Endothelial cell of umbilical vein (primary cell): ENCODE results near the gene KCNB1. TPM values are rescaled to one million over a fixed set of nuclear protein-coding genes. Genes with fewer than 3 reads are reported as not detected.

ENCODE experiments used
- BruUV-seq: library from RNA; stranded (reverse); fragments of 400-500 nt; replicated peaks from 2 replicates; lab custom pipeline; 2021; lab: Mats Ljungman, UMichigan
- CTCF ChIA-PET: fragments of 300-600, 350-600 bp; sonication (Branson Sonifier 250); formaldehyde crosslinking; loops from one replicate; lab custom pipeline; 2021; ENCODE audit warnings: antibody characterized with exemption, inconsistent platforms; lab: Charles Lee
- POLR2A ChIA-PET: fragments of 300-600, 350-600 bp; sonication (Branson Sonifier 250); formaldehyde crosslinking; loops from one replicate; lab custom pipeline; 2021; ENCODE audit warnings: antibody characterized with exemption, inconsistent platforms; lab: Charles Lee
- DNase-seq: peaks from one replicate; pipeline ENCODE4 v3.0.0-alpha.2; 2011; ENCODE audit warnings: low read depth, low spot score
- FAIRE-seq: peaks from 2 replicates; lab custom pipeline; 2011; peaks lifted over from hg19 to GRCh38; lab: Jason Lieb, UNC
- H2AFZ ChIP-seq: 2 replicates; pipeline ENCODE4 v1.6.0; 2012; ENCODE audit warnings: low read depth, low read length, control low read depth, inconsistent platforms
- H3K27ac ChIP-seq: 2 replicates; pipeline ENCODE4 v1.5.1; 2011; ENCODE audit warnings: low read depth, mild to moderate bottlenecking, control low read depth, low read length, moderate library complexity; ENCODE audit not compliant: insufficient read depth
- H3K27me3 ChIP-seq, 2 experiments: 2 replicates each; pipeline versions ENCODE4 v1.6.0 to v1.6.1; 2011; ENCODE audit warnings: low read length in 2 of 2, mixed read lengths in 1 of 2; ENCODE audit not compliant: control insufficient read depth in 2 of 2, insufficient read depth in 2 of 2
- H3K36me3 ChIP-seq, 2 experiments: 2 replicates in 1 of 2; 3 replicates in 1 of 2; pipeline ENCODE4 v1.5.1; 2011; ENCODE audit warnings: low read length in 2 of 2, mild to moderate bottlenecking in 1 of 2, moderate library complexity in 1 of 2; ENCODE audit not compliant: control insufficient read depth in 2 of 2, insufficient read depth in 2 of 2; ENCODE audit errors: extremely low read depth in 1 of 2
- H3K4me1 ChIP-seq: 3 replicates; pipeline ENCODE4 v1.5.1; 2011; ENCODE audit warnings: mild to moderate bottlenecking, low read length; ENCODE audit not compliant: control insufficient read depth, insufficient read depth; ENCODE audit errors: extremely low read depth
- H3K4me2 ChIP-seq: 2 replicates; pipeline ENCODE4 v1.6.1; 2011; ENCODE audit warnings: low read length, control low read depth, mixed read lengths; ENCODE audit not compliant: insufficient read depth
- H3K4me3 ChIP-seq, 3 experiments: fragments of 200-600 bp in 1 of 3; sonication (generic), shearing (Covaris generic) in 1 of 3; replicated peaks in 1 of 3; 2 replicates each; pipeline ENCODE4 v1.5.1; 2011 to 2016; ENCODE audit warnings: control low read depth in 3 of 3, low read length in 3 of 3, mild to moderate bottlenecking in 2 of 3, inconsistent platforms in 1 of 3, low read depth in 1 of 3, moderate library complexity in 1 of 3; ENCODE audit not compliant: insufficient read depth in 1 of 3
- H3K79me2 ChIP-seq: 2 replicates; pipeline ENCODE4 v1.6.0; 2012; ENCODE audit warnings: low read length, inconsistent platforms; ENCODE audit not compliant: control insufficient read depth, insufficient read depth
- H3K9ac ChIP-seq: replicated peaks from 2 replicates; pipeline ENCODE3; 2011; ENCODE audit warnings: low read length, control low read depth; ENCODE audit not compliant: insufficient read depth; ENCODE audit errors: extremely low read depth
- H3K9me1 ChIP-seq: replicated peaks from 3 replicates; pipeline ENCODE4 v1.6.0; 2011; ENCODE audit warnings: mild to moderate bottlenecking, low read length; ENCODE audit not compliant: control insufficient read depth, insufficient read depth; ENCODE audit errors: extremely low read depth
- H3K9me3 ChIP-seq: replicated peaks from 2 replicates; pipeline ENCODE4 v1.5.1; 2012; ENCODE audit warnings: low read length, inconsistent platforms; ENCODE audit not compliant: control insufficient read depth, insufficient read depth
- H4K20me1 ChIP-seq: replicated peaks from 2 replicates; pipeline ENCODE3; 2011; ENCODE audit warnings: mild to moderate bottlenecking, low read length; ENCODE audit not compliant: control insufficient read depth, insufficient read depth; ENCODE audit errors: extremely low read depth
- CTCF ChIP-seq, 2 donors: IDR thresholded peaks; 1 replicate in 1 of 2; 2 replicates in 1 of 2; pipeline ENCODE4 v1.5.1; 2011; ENCODE audit warnings: low read length in 2 of 2, mild to moderate bottlenecking in 2 of 2, moderate library complexity in 2 of 2, control low read depth in 1 of 2, inconsistent platforms in 1 of 2, low read depth in 1 of 2; ENCODE audit not compliant: insufficient read depth in 1 of 2; ENCODE audit errors: extremely low read depth in 1 of 2
- EZH2 ChIP-seq: IDR thresholded peaks from 2 replicates; pipeline ENCODE4 v1.6.1; 2012; ENCODE audit warnings: borderline replicate concordance, low read depth, mild to moderate bottlenecking, moderate library complexity, low read length, inconsistent platforms; ENCODE audit not compliant: severe bottlenecking
- FOS ChIP-seq: IDR thresholded peaks from 2 replicates; pipeline ENCODE4 v1.6.1; 2011; ENCODE audit warnings: mild to moderate bottlenecking, low read length, moderate library complexity, borderline replicate concordance; ENCODE audit not compliant: insufficient read depth
- GATA2 ChIP-seq: IDR thresholded peaks from 2 replicates; pipeline ENCODE4 v1.7.0; 2011; ENCODE audit warnings: low read depth, mild to moderate bottlenecking, moderate library complexity, mixed read lengths, low read length; ENCODE audit not compliant: insufficient read length, insufficient read depth
- JUN ChIP-seq: IDR thresholded peaks from 2 replicates; pipeline ENCODE4 v1.6.1; 2011; ENCODE audit warnings: borderline replicate concordance, low read depth; ENCODE audit not compliant: insufficient read length, insufficient read depth
- MYC ChIP-seq: IDR thresholded peaks from one replicate; pipeline ENCODE4 v1.6.1; 2011; ENCODE audit warnings: mild to moderate bottlenecking, low read depth, low read length
- POLR2A ChIP-seq: IDR thresholded peaks from 2 replicates; pipeline ENCODE4 v1.6.1; 2012; ENCODE audit warnings: low read depth, mild to moderate bottlenecking, control low read depth, low read length
- POLR2AphosphoS5 ChIP-seq: IDR thresholded peaks from 2 replicates; pipeline ENCODE4 v1.6.1; 2012; ENCODE audit warnings: low read depth, mild to moderate bottlenecking, control low read depth, low read length, moderate library complexity; ENCODE audit not compliant: insufficient read depth
- dilution Hi-C: fragments of 300-500 bp; cut with MboI; formaldehyde crosslinking; loops from one replicate; pipeline ENCODE4 v1.15.0; 2019; ENCODE audit warnings: low sequenced_read_pairs; ENCODE audit not compliant: extremely low pct_ligation_motif_present
- intact Hi-C: fragments of 100-400 bp; cut with micrococcal nuclease; formaldehyde crosslinking; loops from one replicate; pipeline ENCODE4 v1.10.0; 2022
- polyA plus RNA-seq, 4 experiments: library from polyadenylated mRNA; depleted of rRNA in 3 of 4; stranded (reverse) in 3 of 4; unstranded in 1 of 4; fragments of >200 nt; gene quantifications; 2 replicates each; pipeline versions ENCODE4 v1.2.1 to v1.2.3, GENCODE V29; 2011 to 2012; ENCODE audit warnings: missing spikeins in 1 of 4
- total RNA-seq: library from RNA; stranded (reverse); gene quantifications from 2 replicates; pipeline ENCODE4 v1.2.3, GENCODE V29; 2021
- TF ChIP-seq, protein P1 (sequence below): IDR thresholded peaks from 2 replicates; pipeline ENCODE4 v1.6.1; 2011; ENCODE audit not compliant: insufficient read depth, insufficient read length

The KCNB1 gene
- total and polyA plus RNA-seq, 2 donors (not counting 3 experiments of a cell fraction or from before 2014, with no cell fraction given) = not detected

GRCh38 chr20:49450281-49450721 lies 32.2 kb downstream of the KCNB1 start:
- Histone ChIP-seq H4K20me1 (no peaks in the 10 kb centered on the region), H3K9me1 (no peaks in the 10 kb centered on the region), H3K27me3 (peaks cover 0 to 2% of the 10 kb centered on the region in 2 experiments), H3K4me1 (peaks cover 2% of the 10 kb centered on the region), H3K4me3 (no peak overlapping the region), H3K79me2 (no peaks in the 10 kb centered on the region), H3K27ac (no peak overlapping the region), H3K36me3 (no peaks in the 10 kb centered on the region), H3K9ac (no peak overlapping the region), H3K9me3 (no peaks in the 10 kb centered on the region), H2AFZ (no peak overlapping the region), H3K4me2 (no peak overlapping the region)
- BruUV-seq = no TSS peak
- ChIA-PET POLR2A (no interaction called here), CTCF (no interaction called here)
- dilution Hi-C loops = no loop called here
- FAIRE-seq = no peak
- DNase-seq = no peak
- intact Hi-C loops = no loop called here
- TF ChIP-seq MYC (no peak), FOS (no peak), EZH2 (no peak), GATA2 (no peak), CTCF (IDR thresholded peaks at IDR 0.05; ENCODE audit: extremely low read depth in 1 of 2, insufficient read depth in 1 of 2, low read depth in 1 of 2, low read length in 2 of 2) (no peak), POLR2A (no peak), POLR2AphosphoS5 (no peak), JUN (no peak)
- TF ChIP-seq, protein P1, sequence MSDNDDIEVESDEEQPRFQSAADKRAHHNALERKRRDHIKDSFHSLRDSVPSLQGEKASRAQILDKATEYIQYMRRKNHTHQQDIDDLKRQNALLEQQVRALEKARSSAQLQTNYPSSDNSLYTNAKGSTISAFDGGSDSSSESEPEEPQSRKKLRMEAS = no peak
